Measurements from ENCODE around the gene TET2. TPM values are rescaled to one million over a fixed set of nuclear protein-coding genes. Genes with fewer than 3 reads are reported as not detected.

Gene TET2
- total RNA-seq, 1 donor from 2014 or later = 10.3 TPM

GRCh38 chr4:105193536-105193935 lies 46.9 kb downstream of the TET2 start:
- H3K4me3 ChIP-seq (ENCODE audit: low read depth, low read length) = no peak overlapping the region
- FAIRE-seq (no peak), DNase-seq (ENCODE audit: low read depth) (no peak)
- no peaks in the 10 kb centered on the region for H3K27me3 ChIP-seq (ENCODE audit: control insufficient read depth, insufficient read depth, low read length)
- peaks cover 1% of the 10 kb centered on the region for H3K36me3 ChIP-seq (ENCODE audit: control insufficient read depth, insufficient read depth, low read length)
- no peak for TF ChIP-seq CTCF (IDR thresholded peaks at IDR 0.05; ENCODE audit: insufficient read depth, low read length, severe bottlenecking)

DNA sequence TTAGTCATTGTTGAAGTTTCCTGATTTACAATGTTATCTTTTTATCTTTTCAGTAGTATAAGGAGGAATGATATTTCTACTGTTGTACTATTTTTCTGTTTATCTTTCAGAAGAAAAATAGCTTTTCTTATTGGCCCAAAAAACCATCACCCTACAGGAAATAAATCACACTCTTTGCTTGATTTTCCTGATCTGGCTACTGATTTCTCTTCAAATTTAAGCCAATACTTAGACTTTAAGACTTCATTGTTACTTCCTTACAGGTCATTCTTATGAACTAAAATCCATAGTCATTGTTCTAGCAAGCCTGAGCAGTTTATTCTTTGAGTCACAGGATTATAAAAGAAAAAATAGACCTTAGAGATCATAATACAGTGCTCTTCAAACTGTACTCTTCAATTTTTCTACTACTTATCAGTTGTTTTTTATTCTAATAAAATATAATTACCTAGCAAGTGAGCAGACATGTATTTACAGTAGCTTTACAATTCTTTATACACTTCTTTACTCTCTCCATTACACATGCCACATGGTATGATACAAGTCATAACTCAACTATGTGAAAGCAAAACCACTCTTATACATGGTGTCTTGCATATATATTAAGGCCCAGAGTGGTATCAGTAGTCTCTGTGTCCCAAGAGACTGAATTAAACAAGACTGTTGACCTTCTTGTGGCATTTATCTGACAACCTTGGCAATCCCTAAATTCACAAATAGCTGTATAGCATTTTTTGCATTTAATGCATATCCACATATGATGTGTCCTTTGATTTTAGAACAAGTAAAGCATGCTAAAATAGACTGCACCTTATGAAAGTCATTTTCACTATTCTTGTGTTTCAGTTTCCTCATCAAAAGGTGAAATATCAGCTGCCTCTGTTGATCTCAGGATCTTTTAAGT lies 47.9 kb downstream of the TET2 start:
- no peak overlapping the region for H3K4me3 ChIP-seq (ENCODE audit: low read depth, low read length)
- TF ChIP-seq CTCF (IDR thresholded peaks at IDR 0.05; ENCODE audit: insufficient read depth, low read length, severe bottlenecking) = no peak
- peaks cover 1% of the 10 kb centered on the region for H3K36me3 ChIP-seq (ENCODE audit: control insufficient read depth, insufficient read depth, low read length)
- peak; percentile 79 for DNase-seq (ENCODE audit: low read depth)
- no peak for FAIRE-seq
- no peaks in the 10 kb centered on the region for H3K27me3 ChIP-seq (ENCODE audit: control insufficient read depth, insufficient read depth, low read length)

DNA sequence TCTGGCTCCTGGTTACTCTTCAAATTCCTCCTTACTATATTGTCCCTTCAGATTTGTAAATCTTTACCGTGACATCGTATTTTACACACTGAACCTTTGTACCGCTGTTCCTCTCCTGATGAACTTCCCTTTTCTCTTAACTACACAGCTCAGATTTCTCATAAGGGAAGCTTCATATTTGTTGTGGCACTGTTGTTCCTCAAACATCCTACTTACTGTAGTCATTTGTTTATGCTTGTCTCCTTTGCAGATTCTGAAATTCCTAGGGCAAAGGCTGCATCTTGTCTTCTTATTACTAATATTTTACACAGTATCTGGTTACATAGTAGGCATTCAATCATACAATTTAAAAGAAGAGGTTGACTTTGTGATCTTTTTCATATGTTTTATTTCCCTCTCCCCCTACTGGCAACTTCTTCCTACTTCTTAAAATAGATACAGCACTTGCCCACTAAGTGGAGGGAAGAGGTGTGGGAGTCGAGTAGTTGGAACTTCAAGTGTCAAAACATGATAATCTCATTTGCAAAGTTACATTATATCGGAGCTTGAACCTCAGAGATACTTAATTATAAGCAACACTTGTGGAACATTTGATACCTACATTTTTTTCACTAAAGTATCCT lies 50.0 kb downstream of the TET2 start:
- H3K36me3 ChIP-seq (ENCODE audit: control insufficient read depth, insufficient read depth, low read length) = no peaks in the 10 kb centered on the region
- FAIRE-seq (no peak), DNase-seq (ENCODE audit: low read depth) (peak; percentile 34)
- no peak overlapping the region for H3K4me3 ChIP-seq (ENCODE audit: low read depth, low read length)
- TF ChIP-seq CTCF (IDR thresholded peaks at IDR 0.05; ENCODE audit: insufficient read depth, low read length, severe bottlenecking) = no peak
- no peaks in the 10 kb centered on the region for H3K27me3 ChIP-seq (ENCODE audit: control insufficient read depth, insufficient read depth, low read length)

DNA sequence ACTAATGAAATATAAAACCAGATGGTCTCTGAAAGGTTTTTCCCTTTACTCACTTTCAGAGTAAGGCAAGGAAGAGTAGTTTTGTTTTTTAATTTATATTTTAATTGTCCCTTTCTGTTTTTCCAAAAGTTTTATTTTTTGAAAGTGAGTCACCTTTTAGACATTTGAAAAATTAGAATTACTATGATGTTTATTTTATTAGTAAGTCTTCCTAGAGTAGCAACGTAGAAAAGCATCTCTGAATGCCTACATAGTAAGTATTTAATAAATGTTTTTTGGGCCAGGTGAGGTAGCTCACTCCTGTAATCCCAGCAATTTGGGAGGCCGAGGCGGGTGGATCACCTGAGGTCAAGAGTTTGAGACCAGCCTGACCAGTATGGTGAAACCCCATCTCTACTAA lies 51.1 kb downstream of the TET2 start:
- DNase-seq (ENCODE audit: low read depth) = no peak
- Histone ChIP-seq H3K36me3 (ENCODE audit: control insufficient read depth, insufficient read depth, low read length) (no peaks in the 10 kb centered on the region), H3K4me3 (ENCODE audit: low read depth, low read length) (no peak overlapping the region), H3K27me3 (ENCODE audit: control insufficient read depth, insufficient read depth, low read length) (no peaks in the 10 kb centered on the region)
- FAIRE-seq = no peak
- TF ChIP-seq CTCF (IDR thresholded peaks at IDR 0.05; ENCODE audit: insufficient read depth, low read length, severe bottlenecking) = no peak

GRCh38 chr4:105198541-105198940 lies 51.9 kb downstream of the TET2 start:
- FAIRE-seq (no peak), DNase-seq (ENCODE audit: low read depth) (no peak)
- no peak for TF ChIP-seq CTCF (IDR thresholded peaks at IDR 0.05; ENCODE audit: insufficient read depth, low read length, severe bottlenecking)
- Histone ChIP-seq H3K36me3 (ENCODE audit: control insufficient read depth, insufficient read depth, low read length) (no peaks in the 10 kb centered on the region), H3K4me3 (ENCODE audit: low read depth, low read length) (no peak overlapping the region), H3K27me3 (ENCODE audit: control insufficient read depth, insufficient read depth, low read length) (no peaks in the 10 kb centered on the region)
